Smooth muscle cell (in vitro differentiated cells): ENCODE results near the gene ASB17. TPM values are rescaled to one million over a fixed set of nuclear protein-coding genes. Genes with fewer than 3 reads are reported as not detected.
"Not testable (repeated sequence)": the region's sequence is repeated elsewhere in the genome, so short reads cannot be mapped to it uniquely, and the experiment has no call there.

Experiments
- DNase-seq: peaks from one replicate; lab custom pipeline; 2025; ENCODE audit not compliant: unreplicated experiment; lab: John Stamatoyannopoulos, UW
- H2AFZ ChIP-seq: fragments of 200-600 bp; sonication (generic); 2 replicates; pipeline ENCODE4 v1.6.0; 2016; ENCODE audit warnings: antibody characterized with exemption, low read depth, mild to moderate bottlenecking
- H3F3A ChIP-seq: fragments of 200-600 bp; sonication (generic); 2 replicates; pipeline ENCODE4 v1.6.0; 2017; ENCODE audit warnings: antibody characterized with exemption, low read depth
- H3K27ac ChIP-seq: fragments of 200-600 bp; sonication (generic); 2 replicates; pipeline ENCODE4 v1.5.1; 2016; ENCODE audit warnings: low read depth, mild to moderate bottlenecking
- H3K27me3 ChIP-seq: fragments of 200-600 bp; sonication (generic); 2 replicates; pipeline ENCODE4 v1.6.1; 2016; ENCODE audit warnings: low read depth, mild to moderate bottlenecking
- H3K36me3 ChIP-seq: fragments of 200-600 bp; sonication (generic); 2 replicates; pipeline ENCODE4 v1.5.1; 2016; ENCODE audit warnings: low read depth
- H3K4me1 ChIP-seq: fragments of 200-600 bp; sonication (generic); 2 replicates; pipeline ENCODE4 v1.5.1; 2016; ENCODE audit warnings: low read depth
- H3K4me2 ChIP-seq: fragments of 200-600 bp; sonication (generic); 2 replicates; pipeline ENCODE4 v1.6.0; 2016; ENCODE audit warnings: mild to moderate bottlenecking
- H3K4me3 ChIP-seq: fragments of 200-600 bp; sonication (generic); 2 replicates; pipeline ENCODE4 v1.5.1; 2016; ENCODE audit warnings: mild to moderate bottlenecking
- H3K79me2 ChIP-seq: fragments of 200-600 bp; sonication (generic); 2 replicates; pipeline ENCODE4 v1.6.0; 2016; ENCODE audit warnings: low read depth, mild to moderate bottlenecking
- H3K9ac ChIP-seq: fragments of 200-600 bp; sonication (generic); 2 replicates; pipeline ENCODE4 v1.6.0; 2016; ENCODE audit warnings: low read depth
- H3K9me3 ChIP-seq: fragments of 200-600 bp; sonication (generic); replicated peaks from 2 replicates; pipeline ENCODE4 v1.5.1; 2016; ENCODE audit warnings: low read depth
- H4K20me1 ChIP-seq: fragments of 200-600 bp; sonication (generic); 2 replicates; pipeline ENCODE4 v1.6.0; 2016; ENCODE audit warnings: low read depth
- WGBS: methylation state at CpG from one replicate; pipeline ENCODE4 v1.1.7; 2016; ENCODE audit warnings: low lambda C conversion rate; 5-methylcytosine and 5-hydroxymethylcytosine counted together
- polyA plus RNA-seq: library from polyadenylated mRNA; unstranded; fragments of >200 nt; fragmentation: Nextera tagmentation; extraction: Ambion mirVana; gene quantifications from 2 replicates; pipeline ENCODE4 v1.2.1, GENCODE V29; 2016
- total RNA-seq: library from RNA; depleted of rRNA; stranded (reverse); fragments of >200 nt; gene quantifications from 2 replicates; pipeline ENCODE4 v1.2.3, GENCODE V29; 2014
- TF ChIP-seq, protein P1 (sequence below): fragments of 200-600 bp; sonication (generic); IDR thresholded peaks from 2 replicates; pipeline ENCODE4 v1.5.1; 2017; ENCODE audit warnings: borderline replicate concordance, mild to moderate bottlenecking, antibody characterized with exemption; ENCODE audit not compliant: insufficient read depth, poor library complexity, severe bottlenecking

Gene ASB17
- total and polyA plus RNA-seq, 2 experiments from 2014 or later = not detected

DNA sequence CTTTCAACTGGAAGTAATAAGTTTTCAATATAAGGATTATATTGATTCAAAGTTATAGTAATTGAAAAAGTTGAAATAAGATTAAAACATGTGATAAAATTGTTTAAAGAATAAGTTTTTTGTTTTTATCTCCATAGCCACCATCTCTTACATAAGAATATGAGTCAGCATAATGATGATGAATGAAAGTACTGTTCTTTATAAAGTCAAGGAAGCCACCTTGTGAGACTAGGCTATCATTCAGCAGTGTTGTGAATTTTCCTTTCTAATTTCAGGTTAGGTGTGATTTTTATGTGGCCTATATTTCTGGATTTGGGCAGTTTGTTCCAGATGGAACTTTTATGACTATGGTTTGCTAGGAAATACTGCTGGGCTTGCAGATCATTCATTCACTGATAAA lies 22.4 kb upstream of the ASB17 start:
- Histone ChIP-seq H3K4me1 (peaks cover 13% of the 10 kb centered on the region), H4K20me1 (no peaks in the 10 kb centered on the region), H3K4me2 (no peak overlapping the region), H3K27ac (no peak overlapping the region), H3K27me3 (no peaks in the 10 kb centered on the region), H3K4me3 (no peak overlapping the region), H3K9me3 (no peaks in the 10 kb centered on the region), H3K36me3 (no peaks in the 10 kb centered on the region), H3F3A (no peaks in the 10 kb centered on the region), H3K79me2 (no peaks in the 10 kb centered on the region), H2AFZ (no peak overlapping the region), H3K9ac (no peak overlapping the region)
- DNase-seq = no peak
- TF ChIP-seq, protein P1, sequence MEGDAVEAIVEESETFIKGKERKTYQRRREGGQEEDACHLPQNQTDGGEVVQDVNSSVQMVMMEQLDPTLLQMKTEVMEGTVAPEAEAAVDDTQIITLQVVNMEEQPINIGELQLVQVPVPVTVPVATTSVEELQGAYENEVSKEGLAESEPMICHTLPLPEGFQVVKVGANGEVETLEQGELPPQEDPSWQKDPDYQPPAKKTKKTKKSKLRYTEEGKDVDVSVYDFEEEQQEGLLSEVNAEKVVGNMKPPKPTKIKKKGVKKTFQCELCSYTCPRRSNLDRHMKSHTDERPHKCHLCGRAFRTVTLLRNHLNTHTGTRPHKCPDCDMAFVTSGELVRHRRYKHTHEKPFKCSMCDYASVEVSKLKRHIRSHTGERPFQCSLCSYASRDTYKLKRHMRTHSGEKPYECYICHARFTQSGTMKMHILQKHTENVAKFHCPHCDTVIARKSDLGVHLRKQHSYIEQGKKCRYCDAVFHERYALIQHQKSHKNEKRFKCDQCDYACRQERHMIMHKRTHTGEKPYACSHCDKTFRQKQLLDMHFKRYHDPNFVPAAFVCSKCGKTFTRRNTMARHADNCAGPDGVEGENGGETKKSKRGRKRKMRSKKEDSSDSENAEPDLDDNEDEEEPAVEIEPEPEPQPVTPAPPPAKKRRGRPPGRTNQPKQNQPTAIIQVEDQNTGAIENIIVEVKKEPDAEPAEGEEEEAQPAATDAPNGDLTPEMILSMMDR = no peak

DNA sequence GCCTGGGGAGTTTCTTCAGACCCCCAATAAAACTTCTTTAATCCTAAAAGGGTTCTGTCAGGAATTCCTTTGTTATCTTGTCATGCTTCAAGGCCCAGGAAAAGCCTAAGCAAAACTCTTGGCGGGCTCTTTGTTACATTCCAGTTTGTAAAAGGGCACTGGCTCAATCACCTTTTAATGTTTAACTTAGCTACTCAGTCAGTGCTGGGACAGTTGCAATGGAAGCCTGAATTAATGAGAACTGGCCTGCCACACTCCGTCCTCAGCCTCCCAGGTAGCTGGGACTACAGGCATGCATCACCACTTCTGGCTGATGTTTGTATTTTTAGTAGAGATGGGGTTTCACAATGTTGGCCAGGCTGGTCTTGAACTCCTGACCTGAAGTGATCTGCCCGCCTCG lies 21.3 kb upstream of the ASB17 start:
- Histone ChIP-seq H3K27me3 (no peaks in the 10 kb centered on the region), H2AFZ (no peak overlapping the region), H3K9ac (no peak overlapping the region), H3K4me3 (no peak overlapping the region), H3K9me3 (no peaks in the 10 kb centered on the region), H3F3A (no peaks in the 10 kb centered on the region), H3K4me1 (peaks cover 18% of the 10 kb centered on the region), H3K27ac (no peak overlapping the region), H3K4me2 (no peak overlapping the region), H4K20me1 (no peaks in the 10 kb centered on the region), H3K79me2 (no peaks in the 10 kb centered on the region), H3K36me3 (no peaks in the 10 kb centered on the region)
- no peak for DNase-seq
- TF ChIP-seq, protein P1 = no peak
- WGBS = 57% methylated on average over 4 of the region's 4 CpGs

DNA sequence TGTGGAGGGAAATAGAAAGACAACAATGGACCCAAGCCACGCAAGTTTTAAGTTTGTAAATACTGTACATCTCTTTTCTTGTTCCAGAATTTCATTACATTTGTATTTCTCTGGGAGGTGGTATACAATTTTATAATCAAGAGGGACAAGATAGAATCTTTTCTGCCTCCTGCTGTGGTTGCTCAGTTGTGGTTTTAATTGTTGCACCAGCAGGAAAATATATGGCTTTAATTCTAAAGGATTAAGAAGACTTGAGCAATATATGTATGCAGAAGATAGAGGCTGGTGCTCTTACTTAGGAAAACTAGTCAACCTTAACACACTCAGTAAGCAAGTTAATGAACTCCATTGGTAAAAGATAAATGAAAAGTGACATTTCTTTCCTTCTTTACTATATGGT lies 19.8 kb upstream of the ASB17 start:
- no peak for DNase-seq
- Histone ChIP-seq H3K4me2 (peak overlapping the region; percentile 13), H3F3A (no peaks in the 10 kb centered on the region), H3K36me3 (no peaks in the 10 kb centered on the region), H3K27ac (no peak overlapping the region), H3K27me3 (no peaks in the 10 kb centered on the region), H4K20me1 (no peaks in the 10 kb centered on the region), H3K4me3 (no peak overlapping the region), H3K9ac (no peak overlapping the region), H3K9me3 (no peaks in the 10 kb centered on the region), H2AFZ (no peak overlapping the region), H3K79me2 (no peaks in the 10 kb centered on the region), H3K4me1 (peaks cover 18% of the 10 kb centered on the region)
- 70% methylated on average over 1 of the region's 1 CpG for WGBS
- TF ChIP-seq, protein P1 = no peak

DNA sequence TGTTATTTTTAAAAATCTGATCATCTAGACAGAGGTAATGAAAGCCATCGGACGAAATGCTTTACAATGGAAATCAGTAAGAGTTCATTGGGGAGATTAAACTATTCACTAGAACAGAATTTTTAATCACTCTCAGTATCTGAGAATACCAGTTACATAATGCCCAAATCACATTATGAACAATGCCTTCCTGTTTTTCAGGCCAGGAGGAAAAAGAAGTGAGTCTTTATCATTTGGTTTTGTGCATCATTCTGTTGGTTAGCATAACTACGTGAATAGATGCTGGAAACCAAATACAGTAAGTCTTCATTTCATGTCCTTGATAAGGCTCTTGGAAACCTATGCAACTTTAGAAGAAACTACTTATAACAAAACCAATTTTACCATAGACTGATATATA lies 18.0 kb upstream of the ASB17 start:
- TF ChIP-seq, protein P1 = no peak
- Histone ChIP-seq H3K27me3 (no peaks in the 10 kb centered on the region), H3F3A (no peaks in the 10 kb centered on the region), H3K9ac (no peak overlapping the region), H2AFZ (no peak overlapping the region), H3K79me2 (no peaks in the 10 kb centered on the region), H3K9me3 (no peaks in the 10 kb centered on the region), H4K20me1 (no peaks in the 10 kb centered on the region), H3K4me2 (no peak overlapping the region), H3K4me1 (peaks cover 18% of the 10 kb centered on the region), H3K4me3 (no peak overlapping the region), H3K27ac (no peak overlapping the region), H3K36me3 (no peaks in the 10 kb centered on the region)
- 91% methylated on average over 3 of the region's 3 CpGs for WGBS
- no peak for DNase-seq

DNA sequence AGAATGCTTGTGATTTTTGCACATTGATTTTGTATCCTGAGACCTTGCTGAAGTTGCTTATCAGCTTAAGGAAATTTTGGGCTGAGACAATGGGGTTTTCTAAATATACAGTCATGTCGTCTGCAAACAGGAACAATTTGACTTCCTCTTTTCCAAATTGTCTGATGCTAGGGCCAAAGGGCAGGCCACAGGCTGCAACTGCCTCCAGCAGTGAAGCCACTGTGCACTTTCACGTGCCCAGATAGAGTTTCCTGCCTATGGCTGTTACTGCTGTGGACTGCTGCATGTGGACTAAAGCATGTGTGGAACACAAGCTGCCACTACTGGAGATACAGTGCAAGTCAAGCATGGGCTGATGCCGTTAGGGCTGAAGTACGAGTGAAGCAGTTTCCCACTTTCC lies 10.8 kb upstream of the ASB17 start:
- H3F3A ChIP-seq, H3K79me2 ChIP-seq, H3K9ac ChIP-seq, H4K20me1 ChIP-seq, H3K27ac ChIP-seq, DNase-seq, H3K9me3 ChIP-seq, H2AFZ ChIP-seq, H3K4me2 ChIP-seq, H3K4me1 ChIP-seq, H3K36me3 ChIP-seq, H3K4me3 ChIP-seq, H3K27me3 ChIP-seq: not testable (repeated sequence)
- 80% methylated on average over 4 of the region's 4 CpGs for WGBS
